ENCODE results near the gene ATAD3B. TPM values are rescaled to one million over a fixed set of nuclear protein-coding genes. Genes with fewer than 3 reads are reported as not detected.
A peak's percentile ranks its signal among the peaks of the same experiment; 100 is the strongest.

Gene ATAD3B
- total and polyA plus RNA-seq, 2 of the 4 experiments (the other 2 are of a cell fraction): 13.8 to 29.0 TPM

DNA sequence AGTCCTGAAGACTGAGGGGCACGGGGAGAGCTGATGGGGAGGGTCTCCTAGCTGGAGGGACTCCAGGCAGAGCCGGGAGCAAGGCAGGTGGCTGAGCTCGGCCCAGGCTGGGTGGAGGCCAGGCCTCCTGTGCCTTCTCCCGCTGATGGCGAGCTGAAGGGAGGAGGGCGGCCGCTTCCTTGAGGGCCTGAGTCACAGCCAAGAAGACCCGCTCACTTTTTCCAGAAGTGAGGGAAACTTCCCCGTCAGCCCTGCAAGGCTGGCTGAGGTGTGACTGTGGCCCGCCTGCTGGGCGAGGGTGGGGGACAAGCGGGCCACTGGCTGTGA lies 37.8 kb upstream of the ATAD3B start:
- dilution Hi-C loops (cut with HindIII; ENCODE audit: low sequenced_read_pairs, unreplicated experiment): no loop called here

More for the DNA sequence above, 37.8 kb upstream of the ATAD3B start:
- no peak overlapping the region for H2BK20ac ChIP-seq (ENCODE audit: low read depth, low read length)
- ChIA-PET POLR2A (ENCODE audit: unreplicated experiment) (no interaction called here), CTCF (interaction anchor here (0.6 kb wide), 1 partner anchor 133 kb away, joined by 5 read pairs; no protein-coding TSS in a partner anchor)
- H3K4me1 ChIP-seq (ENCODE audit: control insufficient read depth, insufficient read depth, low read length): peaks cover 25% of the 10 kb centered on the region
- BruUV-seq (replicated peaks): no TSS peak
- no peak overlapping the region for H3K18ac ChIP-seq (ENCODE audit: low read depth, low read length)
- peak overlapping the region in 1 of 2 experiments; percentile 76; a peak in 1 of 4 replicates for H4K8ac ChIP-seq (ENCODE audit: low read depth in 2 of 2, low read length in 2 of 2)
- no peaks in the 10 kb centered on the region for H4K20me1 ChIP-seq (ENCODE audit: insufficient read depth, low read length)
- no peak for ATAC-seq (ENCODE audit: low read depth)
- DNase-seq: peak; percentile 39
- no peak overlapping the region; the same call in 1 of the 2 replicates for H3K27ac ChIP-seq (ENCODE audit: insufficient read depth, low read length)
- H2AFZ ChIP-seq (replicated peaks; ENCODE audit: low read length, poor library complexity): peak overlapping the region; percentile 82
- WGBS, 2 experiments (ENCODE audit: extremely low coverage in 2 of 2, insufficient read length in 1 of 2): 16% methylated on average over 8 of the region's 12 CpGs; no CpG with 5 or more reads in 1 of the 2 experiments
- in situ Hi-C loops (cut with MboI; ENCODE audit: low sequenced_read_pairs) (no loop called here), intact Hi-C loops (cut with micrococcal nuclease) (no loop called here)
- no peak overlapping the region for H3K4me2 ChIP-seq (ENCODE audit: low read depth, low read length)
- no peak overlapping the region for H3K23ac ChIP-seq (ENCODE audit: low read depth, low read length)
- H3K9ac ChIP-seq (ENCODE audit: low read depth, low read length): no peak overlapping the region
- 0 out of 4 replicates have a peak, but pooled peaks cover 0 to 3% of the 10 kb centered on the region in 2 experiments for H3K79me1 ChIP-seq (ENCODE audit: low read depth in 1 of 2, low read length in 2 of 2)
- no peaks in the 10 kb centered on the region for H3K36me3 ChIP-seq (ENCODE audit: control insufficient read depth, insufficient read depth, low read length)
- H3K56ac ChIP-seq (ENCODE audit: extremely low read depth, insufficient read depth, low read length): no peak overlapping the region
- no peak overlapping the region for H3K4ac ChIP-seq (ENCODE audit: low read depth, low read length)
- no peak overlapping the region for H2BK5ac ChIP-seq (ENCODE audit: low read depth, low read length, poor library complexity, severe bottlenecking)
- 0 out of 2 replicates have a peak, but pooled peaks cover 7% of the 10 kb centered on the region for H3K9me1 ChIP-seq (ENCODE audit: insufficient read depth, low read length)
- 0 out of 2 replicates have a peak overlapping the region, but pooled peaks have one; percentile 8 for H2AK5ac ChIP-seq (ENCODE audit: low read depth, low read length)
- H3K14ac ChIP-seq (replicated peaks; ENCODE audit: low read depth, low read length): 0 out of 2 replicates have a peak overlapping the region, but pooled peaks have one; percentile 11
- H3K9me3 ChIP-seq (ENCODE audit: control insufficient read depth, insufficient read depth, low read length): no peaks in the 10 kb centered on the region
- H4K5ac ChIP-seq (ENCODE audit: low read depth, low read length): no peak overlapping the region
- no peak overlapping the region for H4K91ac ChIP-seq (ENCODE audit: insufficient read depth, low read depth, low read length)
- TF ChIP-seq, protein P1, sequence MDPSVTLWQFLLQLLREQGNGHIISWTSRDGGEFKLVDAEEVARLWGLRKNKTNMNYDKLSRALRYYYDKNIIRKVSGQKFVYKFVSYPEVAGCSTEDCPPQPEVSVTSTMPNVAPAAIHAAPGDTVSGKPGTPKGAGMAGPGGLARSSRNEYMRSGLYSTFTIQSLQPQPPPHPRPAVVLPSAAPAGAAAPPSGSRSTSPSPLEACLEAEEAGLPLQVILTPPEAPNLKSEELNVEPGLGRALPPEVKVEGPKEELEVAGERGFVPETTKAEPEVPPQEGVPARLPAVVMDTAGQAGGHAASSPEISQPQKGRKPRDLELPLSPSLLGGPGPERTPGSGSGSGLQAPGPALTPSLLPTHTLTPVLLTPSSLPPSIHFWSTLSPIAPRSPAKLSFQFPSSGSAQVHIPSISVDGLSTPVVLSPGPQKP (IDR thresholded peaks at IDR 0.05; ENCODE audit: borderline replicate concordance, low read depth, low read length): no peak
- no peak for TF ChIP-seq CEBPB (IDR thresholded peaks at IDR 0.05; ENCODE audit: low read depth, low read length)
- no peak for TF ChIP-seq RAD21 (IDR thresholded peaks at IDR 0.05; ENCODE audit: low read length)
- TF ChIP-seq, protein P2, sequence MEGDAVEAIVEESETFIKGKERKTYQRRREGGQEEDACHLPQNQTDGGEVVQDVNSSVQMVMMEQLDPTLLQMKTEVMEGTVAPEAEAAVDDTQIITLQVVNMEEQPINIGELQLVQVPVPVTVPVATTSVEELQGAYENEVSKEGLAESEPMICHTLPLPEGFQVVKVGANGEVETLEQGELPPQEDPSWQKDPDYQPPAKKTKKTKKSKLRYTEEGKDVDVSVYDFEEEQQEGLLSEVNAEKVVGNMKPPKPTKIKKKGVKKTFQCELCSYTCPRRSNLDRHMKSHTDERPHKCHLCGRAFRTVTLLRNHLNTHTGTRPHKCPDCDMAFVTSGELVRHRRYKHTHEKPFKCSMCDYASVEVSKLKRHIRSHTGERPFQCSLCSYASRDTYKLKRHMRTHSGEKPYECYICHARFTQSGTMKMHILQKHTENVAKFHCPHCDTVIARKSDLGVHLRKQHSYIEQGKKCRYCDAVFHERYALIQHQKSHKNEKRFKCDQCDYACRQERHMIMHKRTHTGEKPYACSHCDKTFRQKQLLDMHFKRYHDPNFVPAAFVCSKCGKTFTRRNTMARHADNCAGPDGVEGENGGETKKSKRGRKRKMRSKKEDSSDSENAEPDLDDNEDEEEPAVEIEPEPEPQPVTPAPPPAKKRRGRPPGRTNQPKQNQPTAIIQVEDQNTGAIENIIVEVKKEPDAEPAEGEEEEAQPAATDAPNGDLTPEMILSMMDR (conservative IDR thresholded peaks at IDR 0.05; ENCODE audit: low read depth, low read length): no peak
- no peak for TF ChIP-seq CHD1 (IDR thresholded peaks at IDR 0.05; ENCODE audit: low read depth, low read length)
- no peak for TF ChIP-seq MAZ (IDR thresholded peaks at IDR 0.05; ENCODE audit: borderline replicate concordance, low read depth, low read length)
- no peak for TF ChIP-seq MAFK (IDR thresholded peaks at IDR 0.05; ENCODE audit: low read depth, low read length)
- TF ChIP-seq POLR2A (IDR thresholded peaks at IDR 0.05; ENCODE audit: low read depth, low read length): no peak
- no peak for TF ChIP-seq NFE2L2 (IDR thresholded peaks at IDR 0.05; ENCODE audit: low read depth, low read length)
- TF ChIP-seq, protein P3, sequence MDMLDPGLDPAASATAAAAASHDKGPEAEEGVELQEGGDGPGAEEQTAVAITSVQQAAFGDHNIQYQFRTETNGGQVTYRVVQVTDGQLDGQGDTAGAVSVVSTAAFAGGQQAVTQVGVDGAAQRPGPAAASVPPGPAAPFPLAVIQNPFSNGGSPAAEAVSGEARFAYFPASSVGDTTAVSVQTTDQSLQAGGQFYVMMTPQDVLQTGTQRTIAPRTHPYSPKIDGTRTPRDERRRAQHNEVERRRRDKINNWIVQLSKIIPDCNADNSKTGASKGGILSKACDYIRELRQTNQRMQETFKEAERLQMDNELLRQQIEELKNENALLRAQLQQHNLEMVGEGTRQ (IDR thresholded peaks at IDR 0.05; ENCODE audit: low read depth, low read length): no peak
- no peak for TF ChIP-seq FOS (IDR thresholded peaks at IDR 0.05; ENCODE audit: low read depth, low read length)
- TF ChIP-seq MXI1 (IDR thresholded peaks at IDR 0.05; ENCODE audit: borderline replicate concordance, low read depth, low read length): no peak
- H2BK15ac ChIP-seq (ENCODE audit: low read depth, low read length): no peak overlapping the region
- no peak overlapping the region for H2BK120ac ChIP-seq (ENCODE audit: low read depth, low read length)
- H3K4me3 ChIP-seq (ENCODE audit: insufficient read depth, low read depth, low read length): no peak overlapping the region
- H2AK9ac ChIP-seq (replicated peaks; ENCODE audit: low read depth, low read length, poor library complexity): peak overlapping the region; percentile 65
- H3K27me3 ChIP-seq (ENCODE audit: control insufficient read depth, insufficient read depth, low read length): no peaks in the 10 kb centered on the region; the same call in 1 of the 2 replicates
